HuH-7 (cell line): ENCODE data around the gene BHMT2.

Experiments
- DNase-seq: peaks from one replicate; pipeline ENCODE4 v3.0.0; 2011; ENCODE audit warnings: low spot score

The BHMT2 gene

GRCh38 chr5:79120221-79120620 lies 50.7 kb downstream of the BHMT2 start:
- DNase-seq, result no peak

- no peak for DNase-seq
These were observed 53.4 kb downstream of the BHMT2 start for GRCh38 chr5:79122973-79123372.

- DNase-seq, result no peak
These were observed 55.0 kb downstream of the BHMT2 start for GRCh38 chr5:79124607-79125006.

GRCh38 chr5:79130781-79131180 lies 61.2 kb downstream of the BHMT2 start:
- DNase-seq, result no peak

DNA sequence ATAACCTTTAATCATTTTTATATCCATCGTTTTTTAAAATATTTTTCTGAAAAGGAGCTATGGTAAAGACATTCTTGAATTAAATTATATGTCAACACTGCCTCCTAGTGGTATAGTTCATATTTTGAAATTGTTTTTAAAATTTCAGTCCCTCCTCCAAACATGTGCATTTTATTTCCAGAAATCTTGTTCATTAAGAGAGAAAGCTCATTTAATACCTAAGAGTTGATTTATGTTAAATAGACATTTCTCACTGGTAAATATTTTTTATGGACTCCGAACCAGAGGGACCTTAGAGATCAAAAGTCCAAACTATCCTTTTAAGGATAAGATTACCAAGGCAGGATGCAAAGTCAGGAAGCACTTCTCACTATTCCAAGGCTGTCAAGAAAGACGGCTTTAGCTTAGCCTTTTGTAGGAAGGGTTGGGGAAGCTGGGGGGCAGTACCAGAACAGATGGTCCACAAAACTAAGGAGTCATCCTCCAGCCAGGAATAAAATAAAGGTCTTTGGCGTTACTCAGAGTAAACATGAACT lies 63.6 kb downstream of the BHMT2 start:
- no peak for DNase-seq

DNA sequence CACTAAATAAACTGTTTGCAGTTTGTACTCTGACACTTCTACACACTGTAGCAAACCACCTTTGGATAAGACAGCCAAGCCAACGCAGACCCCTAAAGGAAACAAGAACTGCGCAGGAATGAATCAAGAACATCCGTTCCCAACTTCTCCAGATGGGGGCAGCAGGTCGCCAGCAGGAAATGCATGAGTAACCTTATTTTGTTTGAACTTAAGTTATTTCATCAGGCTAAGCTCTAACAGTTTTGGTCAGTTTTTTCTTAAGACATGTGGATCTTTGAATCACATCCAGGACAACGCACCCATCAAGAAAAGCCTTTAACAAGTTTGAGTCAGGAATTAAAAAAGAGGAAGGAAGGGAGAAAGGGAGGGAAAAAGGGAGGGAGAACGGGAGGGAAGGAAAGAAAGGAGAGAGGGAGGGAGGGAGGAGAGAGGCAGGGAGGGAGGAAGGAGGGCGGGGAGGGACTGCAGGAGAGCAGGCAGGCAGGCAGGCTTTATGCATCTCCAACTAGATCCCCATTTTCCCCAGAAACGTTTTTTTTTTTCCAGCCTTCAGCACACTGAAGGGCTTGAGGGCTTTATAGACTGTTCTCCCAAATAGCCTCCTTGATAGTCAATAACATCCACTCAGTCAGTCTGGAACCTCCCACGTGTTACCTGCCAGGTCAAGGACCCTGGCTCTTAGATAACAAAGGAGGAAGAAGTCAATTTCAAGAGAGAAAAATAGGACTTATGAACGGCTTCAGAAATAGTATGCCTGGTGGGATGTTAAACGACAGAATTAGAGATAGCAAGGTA lies 64.3 kb downstream of the BHMT2 start:
- DNase-seq, result no peak

DNA sequence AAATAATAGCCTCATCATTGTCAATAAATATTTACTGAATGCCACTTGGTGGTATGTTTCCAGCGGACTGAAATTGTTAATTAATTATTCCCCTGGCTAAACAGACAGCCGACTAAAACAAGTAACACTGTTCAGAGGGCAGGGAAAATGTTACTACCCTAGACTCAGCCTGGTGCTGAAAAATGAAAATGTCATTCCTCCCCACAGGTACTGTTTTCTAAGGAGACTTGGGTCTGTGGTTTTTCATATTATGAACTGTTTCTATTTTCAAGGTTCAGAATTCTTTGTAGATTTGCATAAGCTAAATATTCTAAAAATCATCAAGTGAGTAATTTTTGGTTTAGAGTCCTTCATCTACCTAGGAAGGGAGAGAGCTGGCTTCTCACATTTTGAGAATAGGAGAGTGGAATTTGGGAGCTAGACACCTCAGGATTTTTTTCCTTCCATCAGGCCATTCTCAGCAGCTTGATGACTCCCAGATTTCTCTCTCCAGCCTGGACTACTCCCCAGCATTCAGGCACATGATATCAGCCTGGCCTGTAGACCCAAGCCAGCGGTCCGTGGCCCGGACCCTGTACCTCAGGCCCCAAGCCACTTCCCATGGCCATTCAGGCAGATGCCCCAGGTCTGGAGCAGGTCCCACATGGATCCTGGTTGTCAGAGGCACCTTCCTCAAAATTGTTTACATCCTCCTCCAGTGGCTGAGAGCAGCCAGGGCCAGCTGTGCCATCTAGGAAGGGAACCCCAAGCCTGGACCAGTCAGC lies 66.4 kb downstream of the BHMT2 start:
- DNase-seq, result no peak

DNA sequence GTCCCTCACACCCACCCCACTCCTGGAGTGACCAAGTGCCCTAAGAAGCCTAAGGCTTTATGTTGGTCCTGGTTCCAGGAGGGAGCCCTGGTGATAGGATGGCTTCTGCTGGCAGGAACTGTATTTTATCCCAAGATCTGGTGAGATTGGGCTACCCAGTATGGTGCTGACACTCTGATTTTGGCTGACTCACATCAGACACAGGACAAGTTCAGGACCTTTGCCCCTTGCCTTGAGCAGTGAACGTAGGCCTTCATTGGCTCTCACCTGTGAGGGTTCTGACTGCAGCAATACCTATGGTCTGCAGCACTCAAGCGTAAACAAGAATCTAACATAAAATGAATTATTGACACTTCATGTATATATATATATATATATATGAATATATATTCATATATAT lies 67.1 kb downstream of the BHMT2 start:
- DNase-seq, result no peak
